Breast epithelium (tissue), 3 donors: ENCODE data around the gene SLC17A2.

ENCODE experiments used
- POLR2A ChIP-seq: fragments of 450-650 bp; IDR thresholded peaks from one replicate; pipeline ENCODE4 v1.6.1; 2016; ENCODE audit warnings: antibody characterized with exemption, mild to moderate bottlenecking, moderate library complexity
- POLR2AphosphoS5 ChIP-seq, 3 donors: sonication (generic); formaldehyde crosslinking; IDR thresholded peaks; one replicate each; pipeline ENCODE4 v1.6.1; 2017; ENCODE audit warnings: antibody characterized with exemption in 3 of 3
- TF ChIP-seq, protein P1 (sequence below), 3 donors: fragments of 450-650 bp; IDR thresholded peaks; one replicate each; pipeline ENCODE4 v1.5.1; 2016 to 2017; ENCODE audit warnings: antibody characterized with exemption in 3 of 3, mild to moderate bottlenecking in 3 of 3, moderate library complexity in 3 of 3

GRCh38 chr6:25927178-25927577, 3.3 kb downstream of the SLC17A2 start:
- TF ChIP-seq, protein P1, sequence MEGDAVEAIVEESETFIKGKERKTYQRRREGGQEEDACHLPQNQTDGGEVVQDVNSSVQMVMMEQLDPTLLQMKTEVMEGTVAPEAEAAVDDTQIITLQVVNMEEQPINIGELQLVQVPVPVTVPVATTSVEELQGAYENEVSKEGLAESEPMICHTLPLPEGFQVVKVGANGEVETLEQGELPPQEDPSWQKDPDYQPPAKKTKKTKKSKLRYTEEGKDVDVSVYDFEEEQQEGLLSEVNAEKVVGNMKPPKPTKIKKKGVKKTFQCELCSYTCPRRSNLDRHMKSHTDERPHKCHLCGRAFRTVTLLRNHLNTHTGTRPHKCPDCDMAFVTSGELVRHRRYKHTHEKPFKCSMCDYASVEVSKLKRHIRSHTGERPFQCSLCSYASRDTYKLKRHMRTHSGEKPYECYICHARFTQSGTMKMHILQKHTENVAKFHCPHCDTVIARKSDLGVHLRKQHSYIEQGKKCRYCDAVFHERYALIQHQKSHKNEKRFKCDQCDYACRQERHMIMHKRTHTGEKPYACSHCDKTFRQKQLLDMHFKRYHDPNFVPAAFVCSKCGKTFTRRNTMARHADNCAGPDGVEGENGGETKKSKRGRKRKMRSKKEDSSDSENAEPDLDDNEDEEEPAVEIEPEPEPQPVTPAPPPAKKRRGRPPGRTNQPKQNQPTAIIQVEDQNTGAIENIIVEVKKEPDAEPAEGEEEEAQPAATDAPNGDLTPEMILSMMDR (IDR thresholded peaks at IDR 0.05), result no peak
- TF ChIP-seq POLR2A, result no peak
- no peak for TF ChIP-seq POLR2AphosphoS5 (IDR thresholded peaks at IDR 0.05)
